Body of pancreas (tissue), 4 donors: ENCODE data around the gene CDKL1. TPM values are rescaled to one million over a fixed set of nuclear protein-coding genes. Genes with fewer than 3 reads are reported as not detected.

Experiments
- ATAC-seq: fragments of 150-250 bp; one replicate; pipeline ENCODE4 v1.9.1; 2016
- DNase-seq, 4 donors: peaks; one replicate each; pipeline ENCODE4 v3.0.0-alpha.2; 2019
- H3K27ac ChIP-seq, 4 donors: fragments of 200-600 bp; sonication (generic); 1 replicate in 3 of 4; 2 replicates in 1 of 4; pipeline versions ENCODE4 v1.5.1 to v1.6.1; 2016 to 2019; ENCODE audit warnings: mild to moderate bottlenecking in 1 of 4, mixed read lengths in 1 of 4, moderate library complexity in 1 of 4
- H3K27me3 ChIP-seq, 2 donors: fragments of 200-600 bp; sonication (generic); one replicate each; pipeline ENCODE4 v1.6.0; 2016; ENCODE audit warnings: mild to moderate bottlenecking in 1 of 2
- H3K36me3 ChIP-seq, 2 donors: fragments of 200-600 bp; sonication (generic); replicated peaks in 1 of 2; 2 replicates each; pipeline ENCODE4 v1.5.1; 2016; ENCODE audit warnings: low read depth in 2 of 2; ENCODE audit not compliant: insufficient read depth in 1 of 2
- H3K4me1 ChIP-seq: fragments of 200-600 bp; sonication (generic); one replicate; pipeline ENCODE4 v1.6.0; 2016
- H3K4me3 ChIP-seq, 2 donors: fragments of 200-600 bp; sonication (generic); 1 replicate in 1 of 2; 2 replicates in 1 of 2; pipeline ENCODE4 v1.5.1; 2016 to 2019
- H3K9me3 ChIP-seq, 3 donors: fragments of 200-600 bp; sonication (generic); 1 replicate in 2 of 3; 2 replicates in 1 of 3; pipeline ENCODE4 v1.5.1; 2016
- CTCF ChIP-seq, 7 experiments: fragments of 450-650 bp in 4 of 7; fragments of 200-600 bp in 3 of 7; sonication (generic) in 3 of 7; IDR thresholded peaks; one replicate each; pipeline ENCODE4 v1.5.1; 2016 to 2019; ENCODE audit warnings: antibody characterized with exemption in 7 of 7
- POLR2A ChIP-seq, 3 donors: fragments of 450-650 bp; IDR thresholded peaks; one replicate each; pipeline ENCODE4 v1.6.1; 2016; ENCODE audit warnings: antibody characterized with exemption in 3 of 3, mild to moderate bottlenecking in 2 of 3
- WGBS, 2 donors: methylation state at CpG; one replicate each; pipeline ENCODE4 v1.1.5; 2017; 5-methylcytosine and 5-hydroxymethylcytosine counted together
- intact Hi-C: fragments of 100-400 bp; cut with DNase I; formaldehyde crosslinking; loops from one replicate; pipeline ENCODE4 v1.15.1; 2023
- microRNA-seq, 2 donors: library from miRNA; unstranded; fragments of <30 nt; microRNA quantifications; one replicate each; pipeline ENCODE4, GENCODE V29; 2016; ENCODE audit warnings: borderline number of aligned reads in 2 of 2, borderline replicate concordance in 2 of 2
- small RNA-seq: library from RNA; depleted of rRNA; stranded (forward); fragments of <200 nt; gene quantifications from one replicate; pipeline ENCODE3, GENCODE V24; 2016
- total RNA-seq, 2 donors: library from RNA; depleted of rRNA; stranded (reverse); fragments of >200 nt; gene quantifications; one replicate each; pipeline ENCODE4 v1.1.0, GENCODE V29; 2016

The CDKL1 gene
- total RNA-seq, 2 donors from 2014 or later, result 6.2 to 7.3 TPM

GRCh38 chr14:50288146-50288545 is 108.5 kb downstream of the CDKL1 start:
- TF ChIP-seq POLR2A (IDR thresholded peaks at IDR 0.05) (no peak), CTCF (IDR thresholded peaks at IDR 0.05) (no peak)
- WGBS, 2 donors, result 96 to 98% methylated on average over 5 of the region's 5 CpGs

GRCh38 chr14:50285861-50286260 is 110.8 kb downstream of the CDKL1 start:
- no peak overlapping the region for H3K27ac ChIP-seq
- H3K36me3 ChIP-seq, result no peaks in the 10 kb centered on the region
- H3K27me3 ChIP-seq, result no peaks in the 10 kb centered on the region
- ATAC-seq (no peak), DNase-seq (no peak)
- no peak for TF ChIP-seq CTCF (IDR thresholded peaks at IDR 0.05)
- TF ChIP-seq POLR2A (IDR thresholded peaks at IDR 0.05), result no peak
- intact Hi-C loops, result loop anchor here (10.0 kb wide), 1 partner anchor 141 kb away; no protein-coding TSS in a partner anchor
- no peak overlapping the region for H3K4me3 ChIP-seq
- H3K4me1 ChIP-seq, result no peaks in the 10 kb centered on the region
- H3K9me3 ChIP-seq, result no peaks in the 10 kb centered on the region

More at GRCh38 chr14:50288146-50288545, 108.5 kb downstream of the CDKL1 start:
- Histone ChIP-seq H3K9me3 (no peaks in the 10 kb centered on the region), H3K4me3 (no peak overlapping the region), H3K36me3 (no peaks in the 10 kb centered on the region), H3K27me3 (no peaks in the 10 kb centered on the region), H3K27ac (no peak overlapping the region), H3K4me1 (no peaks in the 10 kb centered on the region)
- intact Hi-C loops, result loop anchor here (10.0 kb wide), 1 partner anchor 143 kb away; no protein-coding TSS in a partner anchor
- DNase-seq (no peak), ATAC-seq (no peak)

Small RNA genes lying within 50 kb of the gene (microRNA-seq; reads per million reads assigned to microRNA genes)
- 0 to 0.47 reads per million in 2 donors for gene MIR4504

Small RNA genes lying within 50 kb of the gene (small RNA-seq; reads per million reads assigned to genes)
- gene MIR4504, result not detected

Other genes with a start within 250 kb of the CDKL1 start
- gene SOS2, start 165.3 kb downstream of the CDKL1 start, total RNA-seq, result 10 to 100 TPM; 20.5 to 26.4 TPM
- 1 to 10 TPM; 3.4 to 4.9 TPM for gene L2HGDH, start 84.7 kb downstream of the CDKL1 start, total RNA-seq
- 1 to 10 TPM; 2.6 to 3.9 TPM for gene DMAC2L, start 84.6 kb downstream of the CDKL1 start, total RNA-seq
- 100 to 1,000 TPM; 111 to 159 TPM for gene MAP4K5, start 135.7 kb upstream of the CDKL1 start, total RNA-seq
- gene ATL1, start 163.3 kb upstream of the CDKL1 start, total RNA-seq, result 1 to 10 TPM in 1 of 2 donors, under 1 TPM in 1; 0.33 to 5.4 TPM